ENCODE results near the gene RALGDS.
"Not testable (repeated sequence)": the region's sequence is repeated elsewhere in the genome, so short reads cannot be mapped to it uniquely, and the experiment has no call there.

Gene RALGDS

DNA sequence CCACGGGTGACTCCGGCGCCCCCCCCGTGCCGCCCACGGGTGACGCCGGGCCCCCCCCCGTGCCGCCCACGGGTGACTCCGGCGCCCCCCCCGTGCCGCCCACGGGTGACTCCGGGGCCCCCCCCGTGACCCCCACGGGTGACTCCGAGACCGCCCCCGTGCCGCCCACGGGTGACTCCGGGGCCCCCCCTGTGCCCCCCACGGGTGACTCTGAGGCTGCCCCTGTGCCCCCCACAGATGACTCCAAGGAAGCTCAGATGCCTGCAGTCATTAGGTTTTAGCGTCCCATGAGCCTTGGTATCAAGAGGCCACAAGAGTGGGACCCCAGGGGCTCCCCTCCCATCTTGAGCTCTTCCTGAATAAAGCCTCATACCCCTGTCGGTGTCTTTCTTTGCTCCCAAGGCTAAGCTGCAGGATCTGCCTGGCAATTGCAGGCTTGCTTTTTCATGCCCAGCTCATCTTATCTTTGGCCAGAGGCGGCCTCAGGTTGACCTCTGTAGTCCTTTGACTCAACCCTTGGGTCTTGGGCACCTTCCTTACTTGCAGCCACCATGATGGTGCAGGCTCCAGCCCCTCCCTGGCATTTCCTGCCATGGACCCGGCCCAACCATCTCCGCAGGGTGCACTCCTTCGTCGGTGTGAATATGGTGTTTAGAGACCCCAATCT, 49.4 kb downstream of the RALGDS start:
- no peak for DNase-seq (ENCODE audit: low read depth in 4 of 4, low spot score in 1 of 4)

DNA sequence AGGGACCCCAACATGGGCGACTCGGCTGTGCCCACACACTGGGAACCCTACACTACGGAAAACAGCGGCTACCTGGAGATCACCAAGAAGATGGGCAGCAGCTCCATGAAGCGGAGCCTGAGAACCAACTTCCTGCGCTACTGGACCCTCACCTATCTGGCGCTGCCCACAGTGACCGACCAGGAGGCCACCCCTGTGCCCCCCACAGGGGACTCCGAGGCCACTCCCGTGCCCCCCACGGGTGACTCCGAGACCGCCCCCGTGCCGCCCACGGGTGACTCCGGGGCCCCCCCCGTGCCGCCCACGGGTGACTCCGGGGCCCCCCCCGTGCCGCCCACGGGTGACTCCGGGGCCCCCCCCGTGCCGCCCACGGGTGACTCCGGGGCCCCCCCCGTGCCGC, 50.1 kb downstream of the RALGDS start:
- not testable (repeated sequence) for DNase-seq (ENCODE audit: low read depth in 4 of 4, low spot score in 1 of 4)

DNA sequence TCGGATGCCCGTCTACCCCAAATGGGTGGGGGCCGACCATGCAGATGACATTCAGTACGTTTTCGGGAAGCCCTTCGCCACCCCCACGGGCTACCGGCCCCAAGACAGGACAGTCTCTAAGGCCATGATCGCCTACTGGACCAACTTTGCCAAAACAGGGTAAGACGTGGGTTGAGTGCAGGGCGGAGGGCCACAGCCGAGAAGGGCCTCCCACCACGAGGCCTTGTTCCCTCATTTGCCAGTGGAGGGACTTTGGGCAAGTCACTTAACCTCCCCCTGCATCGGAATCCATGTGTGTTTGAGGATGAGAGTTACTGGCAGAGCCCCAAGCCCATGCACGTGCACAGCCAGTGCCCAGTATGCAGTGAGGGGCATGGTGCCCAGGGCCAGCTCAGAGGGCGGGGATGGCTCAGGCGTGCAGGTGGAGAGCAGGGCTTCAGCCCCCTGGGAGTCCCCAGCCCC, 50.5 kb downstream of the RALGDS start:
- not testable (repeated sequence) for DNase-seq (ENCODE audit: low read depth in 4 of 4, low spot score in 1 of 4)

DNA sequence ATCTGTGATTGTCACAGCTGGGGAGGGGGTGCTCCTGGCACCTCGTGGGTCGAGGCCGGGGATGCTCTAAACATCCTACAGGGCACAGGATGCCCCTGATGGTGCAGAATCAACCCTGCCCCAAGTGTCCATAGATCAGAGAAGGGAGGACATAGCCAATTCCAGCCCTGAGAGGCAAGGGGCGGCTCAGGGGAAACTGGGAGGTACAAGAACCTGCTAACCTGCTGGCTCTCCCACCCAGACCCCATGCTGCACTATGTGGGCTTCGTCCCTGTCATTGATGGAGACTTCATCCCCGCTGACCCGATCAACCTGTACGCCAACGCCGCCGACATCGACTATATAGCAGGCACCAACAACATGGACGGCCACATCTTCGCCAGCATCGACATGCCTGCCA, 52.6 kb downstream of the RALGDS start:
- not testable (repeated sequence) for DNase-seq (ENCODE audit: low read depth in 4 of 4, low spot score in 1 of 4)

DNA sequence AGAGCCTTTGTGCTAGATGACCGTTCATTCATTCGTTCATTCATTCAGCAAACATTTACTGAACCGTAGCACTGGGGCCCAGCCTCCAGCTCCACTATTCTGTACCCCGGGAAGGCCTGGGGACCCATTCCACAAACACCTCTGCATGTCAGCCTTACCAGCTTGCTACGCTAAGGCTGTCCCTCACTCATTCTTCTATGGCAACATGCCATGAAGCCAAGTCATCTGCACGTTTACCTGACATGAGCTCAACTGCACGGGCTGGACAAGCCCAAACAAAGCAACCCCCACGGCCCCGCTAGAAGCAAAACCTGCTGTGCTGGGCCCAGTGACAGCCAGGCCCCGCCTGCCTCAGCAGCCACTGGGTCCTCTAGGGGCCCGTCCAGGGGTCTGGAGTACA, 53.2 kb downstream of the RALGDS start:
- DNase-seq (ENCODE audit: low read depth in 4 of 4, low spot score in 1 of 4): no peak

DNA sequence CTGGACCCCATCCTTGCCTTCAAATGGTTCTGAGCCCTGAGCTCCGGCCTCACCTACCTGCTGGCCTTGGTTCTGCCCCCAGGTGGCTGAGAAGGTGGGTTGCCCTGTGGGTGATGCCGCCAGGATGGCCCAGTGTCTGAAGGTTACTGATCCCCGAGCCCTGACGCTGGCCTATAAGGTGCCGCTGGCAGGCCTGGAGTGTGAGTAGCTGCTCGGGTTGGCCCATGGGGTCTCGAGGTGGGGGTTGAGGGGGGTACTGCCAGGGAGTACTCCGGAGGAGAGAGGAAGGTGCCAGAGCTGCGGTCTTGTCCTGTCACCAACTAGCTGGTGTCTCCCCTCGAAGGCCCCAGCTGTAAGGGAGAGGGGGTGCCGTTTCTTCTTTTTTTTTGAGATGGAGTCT, 54.0 kb downstream of the RALGDS start:
- DNase-seq (ENCODE audit: low read depth in 4 of 4, low spot score in 1 of 4): no peak

DNA sequence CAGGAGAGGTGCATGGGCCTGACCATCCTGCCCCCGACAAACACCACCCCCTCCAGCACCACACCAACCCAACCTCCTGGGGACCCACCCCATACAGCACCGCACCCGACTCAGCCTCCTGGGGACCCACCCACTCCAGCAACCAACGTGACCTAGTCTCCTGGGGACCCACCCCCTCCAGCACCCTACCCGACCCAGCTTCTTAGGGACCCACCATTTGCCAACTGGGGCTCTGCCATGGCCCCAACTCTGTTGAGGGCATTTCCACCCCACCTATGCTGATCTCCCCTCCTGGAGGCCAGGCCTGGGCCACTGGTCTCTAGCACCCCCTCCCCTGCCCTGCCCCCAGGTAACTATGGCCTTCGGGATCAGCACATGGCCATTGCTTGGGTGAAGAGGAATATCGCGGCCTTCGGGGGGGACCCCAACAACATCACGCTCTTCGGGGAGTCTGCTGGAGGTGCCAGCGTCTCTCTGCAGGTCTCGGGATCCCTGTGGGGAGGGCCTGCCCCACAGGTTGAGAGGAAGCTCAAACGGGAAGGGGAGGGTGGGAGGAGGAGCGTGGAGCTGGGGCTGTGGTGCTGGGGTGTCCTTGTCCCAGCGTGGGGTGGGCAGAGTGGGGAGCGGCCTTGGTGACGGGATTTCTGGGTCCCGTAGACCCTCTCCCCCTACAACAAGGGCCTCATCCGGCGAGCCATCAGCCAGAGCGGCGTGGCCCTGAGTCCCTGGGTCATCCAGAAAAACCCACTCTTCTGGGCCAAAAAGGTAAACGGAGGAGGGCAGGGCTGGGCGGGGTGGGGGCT, 54.7 kb downstream of the RALGDS start:
- no peak for DNase-seq (ENCODE audit: low read depth in 4 of 4, low spot score in 1 of 4)

DNA sequence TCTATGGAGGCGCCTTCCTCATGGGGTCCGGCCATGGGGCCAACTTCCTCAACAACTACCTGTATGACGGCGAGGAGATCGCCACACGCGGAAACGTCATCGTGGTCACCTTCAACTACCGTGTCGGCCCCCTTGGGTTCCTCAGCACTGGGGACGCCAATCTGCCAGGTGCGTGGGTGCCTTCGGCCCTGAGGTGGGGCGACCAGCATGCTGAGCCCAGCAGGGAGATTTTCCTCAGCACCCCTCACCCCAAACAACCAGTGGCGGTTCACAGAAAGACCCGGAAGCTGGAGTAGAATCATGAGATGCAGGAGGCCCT, 56.0 kb downstream of the RALGDS start:
- DNase-seq (ENCODE audit: low read depth in 4 of 4, low spot score in 1 of 4): no peak

DNA sequence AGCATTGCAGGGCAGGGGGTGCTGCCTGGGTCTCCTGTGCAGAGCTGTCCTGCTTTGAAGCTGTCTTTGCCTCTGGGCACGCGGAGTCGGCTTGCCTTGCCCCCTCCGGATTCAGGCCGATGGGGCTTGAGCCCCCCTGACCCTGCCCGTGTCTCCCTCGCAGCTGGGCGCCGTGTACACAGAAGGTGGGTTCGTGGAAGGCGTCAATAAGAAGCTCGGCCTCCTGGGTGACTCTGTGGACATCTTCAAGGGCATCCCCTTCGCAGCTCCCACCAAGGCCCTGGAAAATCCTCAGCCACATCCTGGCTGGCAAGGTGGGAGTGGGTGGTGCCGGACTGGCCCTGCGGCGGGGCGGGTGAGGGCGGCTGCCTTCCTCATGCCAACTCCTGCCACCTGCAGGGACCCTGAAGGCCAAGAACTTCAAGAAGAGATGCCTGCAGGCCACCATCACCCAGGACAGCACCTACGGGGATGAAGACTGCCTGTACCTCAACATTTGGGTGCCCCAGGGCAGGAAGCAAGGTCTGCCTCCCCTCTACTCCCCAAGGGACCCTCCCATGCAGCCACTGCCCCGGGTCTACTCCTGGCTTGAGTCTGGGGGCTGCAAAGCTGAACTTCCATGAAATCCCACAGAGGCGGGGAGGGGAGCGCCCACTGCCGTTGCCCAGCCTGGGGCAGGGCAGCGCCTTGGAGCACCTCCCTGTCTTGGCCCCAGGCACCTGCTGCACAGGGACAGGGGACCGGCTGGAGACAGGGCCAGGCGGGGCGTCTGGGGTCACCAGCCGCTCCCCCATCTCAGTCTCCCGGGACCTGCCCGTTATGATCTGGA, 56.6 kb downstream of the RALGDS start:
- no peak for DNase-seq (ENCODE audit: low read depth in 4 of 4, low spot score in 1 of 4)

DNA sequence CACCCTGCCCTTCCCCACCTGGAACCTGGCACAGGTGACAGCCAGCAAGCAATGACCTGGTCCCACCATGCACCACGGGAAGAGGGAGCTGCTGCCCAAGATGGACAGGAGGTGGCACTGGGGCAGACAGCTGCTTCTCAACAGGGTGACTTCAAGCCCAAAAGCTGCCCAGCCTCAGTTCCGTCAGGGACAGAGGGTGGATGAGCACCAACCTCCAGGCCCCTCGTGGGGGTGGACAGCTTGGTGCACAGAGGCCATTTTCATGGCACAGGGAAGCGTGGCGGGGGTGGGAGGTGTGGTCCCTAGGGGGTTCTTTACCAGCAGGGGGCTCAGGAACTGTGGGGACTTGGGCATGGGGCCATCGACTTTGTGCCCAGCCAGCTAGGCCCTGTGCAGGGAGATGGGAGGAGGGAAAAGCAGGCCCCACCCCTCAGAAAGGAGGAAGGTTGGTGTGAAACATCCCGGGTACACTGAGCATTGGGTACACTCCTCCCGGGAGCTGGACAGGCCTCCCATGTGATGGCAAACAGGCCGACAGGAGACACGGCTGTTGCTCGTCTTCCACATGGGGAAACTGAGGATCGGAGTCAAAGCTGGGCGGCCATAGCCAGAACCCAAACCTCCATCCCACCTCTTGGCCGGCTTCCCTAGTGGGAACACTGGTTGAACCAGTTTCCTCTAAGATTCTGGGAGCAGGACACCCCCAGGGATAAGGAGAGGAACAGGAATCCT, 57.4 kb downstream of the RALGDS start:
- DNase-seq (ENCODE audit: low read depth in 4 of 4, low spot score in 1 of 4): no peak

DNA sequence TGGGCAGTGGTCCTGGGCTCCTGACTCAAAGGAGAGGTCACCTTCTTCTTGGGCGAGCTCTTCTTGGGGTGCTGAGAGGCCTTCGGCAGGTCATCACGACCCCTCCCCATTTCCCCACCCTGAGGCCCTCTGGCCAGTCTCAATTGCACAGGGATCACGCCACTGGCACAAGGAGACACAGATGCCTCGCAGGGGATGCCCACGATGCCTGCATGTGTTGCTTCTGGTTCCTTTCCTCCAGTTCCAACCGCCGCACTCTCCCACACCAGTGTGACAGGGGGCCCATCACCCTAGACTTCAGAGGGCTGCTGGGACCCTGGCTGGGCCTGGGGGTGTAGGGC, 57.9 kb downstream of the RALGDS start:
- no peak for DNase-seq (ENCODE audit: low read depth in 4 of 4, low spot score in 1 of 4)

DNA sequence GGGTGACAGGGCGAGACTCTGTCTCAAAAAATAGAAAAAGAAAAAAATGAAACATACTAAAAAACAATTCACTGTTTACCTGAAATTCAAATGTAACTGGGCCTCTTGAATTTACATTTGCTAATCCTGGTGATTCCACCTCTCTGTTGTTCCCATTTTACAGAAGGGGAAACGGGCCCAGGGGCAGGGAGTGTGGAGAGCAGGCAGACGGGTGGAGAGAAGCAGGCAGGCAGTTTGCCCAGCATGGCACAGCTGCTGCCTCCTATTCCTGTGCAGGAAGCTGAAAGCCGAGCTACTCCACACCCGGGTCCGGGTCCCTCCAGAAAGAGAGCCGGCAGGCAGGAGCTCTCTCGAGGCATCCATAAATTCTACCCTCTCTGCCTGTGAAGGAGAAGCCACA, 58.5 kb downstream of the RALGDS start:
- not testable (repeated sequence) for DNase-seq (ENCODE audit: low read depth in 4 of 4, low spot score in 1 of 4)

DNA sequence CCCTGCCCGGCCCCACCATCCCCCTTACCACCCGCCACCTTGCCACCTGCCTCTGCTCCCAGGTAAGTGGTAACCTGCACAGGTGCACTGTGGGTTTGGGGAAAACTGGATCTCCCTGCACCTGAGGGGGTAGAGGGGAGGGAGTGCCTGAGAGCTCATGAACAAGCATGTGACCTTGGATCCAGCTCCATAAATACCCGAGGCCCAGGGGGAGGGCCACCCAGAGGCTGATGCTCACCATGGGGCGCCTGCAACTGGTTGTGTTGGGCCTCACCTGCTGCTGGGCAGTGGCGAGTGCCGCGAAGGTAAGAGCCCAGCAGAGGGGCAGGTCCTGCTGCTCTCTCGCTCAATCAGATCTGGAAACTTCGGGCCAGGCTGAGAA, 59.3 kb downstream of the RALGDS start, which contains the start of gene CEL:
Gene CEL (plus strand): TSS at position 218 of the 382 bp plus-strand sequence. CDS start 22 bp downstream, at position 240.
- not testable (repeated sequence) for DNase-seq (ENCODE audit: low read depth in 4 of 4, low spot score in 1 of 4)

DNA sequence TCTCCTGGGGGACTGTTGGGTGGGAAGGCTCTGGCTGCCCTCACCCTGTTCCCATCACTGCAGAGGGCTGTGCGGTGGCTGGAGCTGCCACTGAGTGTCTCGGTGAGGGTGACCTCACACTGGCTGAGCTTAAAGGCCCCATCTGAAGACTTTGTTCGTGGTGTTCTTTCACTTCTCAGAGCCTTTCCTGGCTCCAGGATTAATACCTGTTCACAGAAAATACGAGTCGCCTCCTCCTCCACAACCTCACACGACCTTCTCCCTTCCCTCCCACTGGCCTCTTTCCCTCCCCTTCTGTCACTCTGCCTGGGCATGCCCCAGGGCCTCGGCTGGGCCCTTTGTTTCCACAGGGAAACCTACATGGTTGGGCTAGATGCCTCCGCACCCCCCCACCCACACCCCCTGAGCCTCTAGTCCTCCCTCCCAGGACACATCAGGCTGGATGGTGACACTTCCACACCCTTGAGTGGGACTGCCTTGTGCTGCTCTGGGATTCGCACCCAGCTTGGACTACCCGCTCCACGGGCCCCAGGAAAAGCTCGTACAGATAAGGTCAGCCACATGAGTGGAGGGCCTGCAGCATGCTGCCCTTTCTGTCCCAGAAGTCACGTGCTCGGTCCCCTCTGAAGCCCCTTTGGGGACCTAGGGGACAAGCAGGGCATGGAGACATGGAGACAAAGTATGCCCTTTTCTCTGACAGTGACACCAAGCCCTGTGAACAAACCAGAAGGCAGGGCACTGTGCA, 59.8 kb downstream of the RALGDS start:
- not testable (repeated sequence) for DNase-seq (ENCODE audit: low read depth in 4 of 4, low spot score in 1 of 4)

DNA sequence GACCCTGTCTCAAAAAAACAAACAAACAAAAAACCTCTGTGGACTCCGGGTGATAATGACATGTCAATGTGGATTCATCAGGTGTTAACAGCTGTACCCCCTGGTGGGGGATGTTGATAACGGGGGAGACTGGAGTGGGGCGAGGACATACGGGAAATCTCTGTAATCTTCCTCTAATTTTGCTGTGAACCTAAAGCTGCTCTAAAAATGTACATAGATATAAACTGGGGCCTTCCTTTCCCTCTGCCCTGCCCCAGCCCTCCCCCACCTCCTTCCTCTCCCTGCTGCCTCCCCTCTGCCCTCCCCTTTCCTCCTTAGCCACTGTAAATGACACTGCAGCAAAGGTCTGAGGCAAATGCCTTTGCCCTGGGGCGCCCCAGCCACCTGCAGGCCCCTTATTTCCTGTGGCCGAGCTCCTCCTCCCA, 60.6 kb downstream of the RALGDS start:
- DNase-seq (ENCODE audit: low read depth in 4 of 4, low spot score in 1 of 4): no peak

DNA sequence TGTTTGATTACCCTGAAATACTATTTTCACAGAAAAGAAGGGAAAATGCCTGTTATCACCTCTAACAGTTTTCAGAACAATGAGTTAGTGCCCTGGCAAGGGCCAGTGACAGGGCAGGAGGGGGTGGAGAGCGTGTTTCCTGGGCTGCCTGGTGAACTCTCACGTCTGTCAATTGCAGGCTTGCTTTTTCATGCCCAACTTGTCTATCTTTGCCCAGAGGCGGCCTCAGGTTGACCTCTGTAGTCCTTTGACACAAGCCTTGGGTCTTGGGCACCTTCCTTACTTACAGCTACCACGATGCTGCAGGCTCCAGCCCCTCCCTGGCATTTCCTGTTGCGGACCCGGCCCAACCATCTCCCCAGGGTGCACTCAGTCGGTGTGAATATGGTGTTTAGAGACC, 61.4 kb downstream of the RALGDS start:
- DNase-seq (ENCODE audit: low read depth in 4 of 4, low spot score in 1 of 4): no peak

DNA sequence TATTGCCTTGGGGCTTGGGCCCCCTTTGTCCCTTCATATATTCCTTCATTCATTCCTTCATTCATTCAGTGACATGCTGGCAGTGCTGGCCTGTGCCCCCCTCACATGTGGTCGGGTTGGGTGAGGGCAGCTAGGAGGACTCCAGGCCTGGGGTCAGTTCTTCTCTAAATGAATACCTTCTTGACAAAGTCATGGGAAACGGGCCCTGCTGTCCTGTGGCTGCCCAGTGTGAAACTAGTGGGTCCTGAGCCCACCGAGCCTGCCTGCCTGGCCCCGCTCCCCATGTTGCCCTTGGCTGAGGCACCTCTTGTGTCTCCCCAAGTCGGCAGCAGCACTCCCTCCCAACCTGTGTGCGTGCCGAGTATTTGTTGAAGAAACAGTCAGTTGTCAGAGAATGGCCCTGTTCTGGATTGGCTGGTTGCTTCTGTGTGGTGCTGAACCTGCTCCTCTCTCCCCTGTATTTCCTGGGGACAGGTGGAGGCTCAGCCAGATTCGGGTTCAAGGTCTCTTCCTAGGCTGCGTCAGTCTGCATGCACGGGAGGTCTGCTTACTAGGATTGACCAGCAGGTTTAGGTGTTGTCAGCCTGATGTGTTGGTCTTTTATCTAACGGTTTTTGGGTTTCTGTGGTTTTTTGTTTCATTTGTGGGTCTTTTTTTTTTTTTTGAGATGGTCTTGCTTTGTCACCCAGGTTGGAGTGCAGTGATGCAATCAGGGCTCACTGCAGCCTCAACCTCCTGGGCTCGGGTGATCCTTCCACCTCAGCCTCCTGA, 62.3 kb downstream of the RALGDS start:
- DNase-seq (ENCODE audit: low read depth in 4 of 4, low spot score in 1 of 4): no peak

DNA sequence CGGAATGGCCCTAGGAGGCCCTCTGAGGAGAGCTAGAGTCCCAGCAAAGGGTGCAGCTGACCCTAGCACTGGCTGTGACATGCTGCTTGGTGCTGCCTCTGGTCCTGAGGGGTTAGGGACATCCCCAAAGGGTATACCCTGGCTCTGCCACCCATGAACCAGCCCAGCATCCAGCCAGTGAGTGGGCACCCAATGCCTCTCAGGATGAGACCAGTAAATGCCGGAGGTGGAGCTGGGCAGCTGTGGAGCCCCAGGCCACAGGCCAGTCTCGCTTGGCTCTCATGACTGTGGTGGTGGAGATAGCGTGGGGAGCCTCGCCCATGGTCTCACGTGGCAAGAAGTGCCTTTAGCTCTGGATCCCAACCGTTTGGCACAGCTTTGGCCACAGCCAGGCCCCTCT, 63.0 kb downstream of the RALGDS start:
- no peak for DNase-seq (ENCODE audit: low read depth in 4 of 4, low spot score in 1 of 4)

DNA sequence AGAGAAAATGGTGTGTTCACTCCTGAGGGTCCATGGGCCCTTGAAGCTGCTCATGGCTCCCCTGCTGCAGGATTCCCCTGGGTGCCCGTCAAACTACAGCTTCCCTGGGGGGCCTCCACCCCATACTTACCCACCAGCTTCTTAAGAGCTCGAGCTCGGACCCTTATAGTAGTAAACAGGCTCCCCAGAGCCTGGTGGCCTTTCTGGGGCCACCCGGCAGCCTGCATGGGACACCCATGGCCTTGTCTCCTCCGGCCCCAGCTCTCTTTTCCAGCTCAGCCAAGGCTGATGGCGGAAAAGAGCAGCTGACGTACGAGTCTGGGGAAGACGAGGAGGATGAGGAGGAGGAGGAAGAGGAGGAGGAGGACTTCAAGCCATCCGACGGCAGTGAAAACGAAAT, 63.5 kb downstream of the RALGDS start:
- no peak for DNase-seq (ENCODE audit: low read depth in 4 of 4, low spot score in 1 of 4)

DNA sequence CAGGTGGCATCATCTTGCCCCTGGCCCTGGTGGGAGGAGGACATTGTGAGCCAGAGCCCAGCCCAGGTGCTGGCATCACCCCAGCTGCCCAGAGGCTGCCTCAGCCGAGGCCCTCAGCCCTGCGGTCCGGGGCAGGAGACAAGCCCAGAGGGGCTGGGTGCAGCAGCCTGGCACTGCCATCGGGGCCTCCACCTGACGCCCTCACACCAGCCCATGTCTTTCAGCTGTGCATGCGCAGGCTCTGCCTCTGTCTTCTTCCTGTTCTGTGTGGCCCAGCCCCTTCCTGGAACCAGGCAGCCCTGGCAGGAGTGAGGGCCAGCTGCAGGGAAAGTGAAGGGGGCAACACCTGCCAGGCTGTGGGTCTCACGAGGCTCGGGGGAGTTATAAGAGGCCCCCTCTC, 64.0 kb downstream of the RALGDS start:
- no peak for DNase-seq (ENCODE audit: low read depth in 4 of 4, low spot score in 1 of 4)

Measured in stimulated activated CD4-positive, alpha-beta T cell treated with anti-CD3 and anti-CD28 coated beads, Interleukin-1b, Interleukin-23, amount 100 ng/mL, for 24 hours (primary cell).